ENCODE results near the gene MAP3K2.

The MAP3K2 gene

DNA sequence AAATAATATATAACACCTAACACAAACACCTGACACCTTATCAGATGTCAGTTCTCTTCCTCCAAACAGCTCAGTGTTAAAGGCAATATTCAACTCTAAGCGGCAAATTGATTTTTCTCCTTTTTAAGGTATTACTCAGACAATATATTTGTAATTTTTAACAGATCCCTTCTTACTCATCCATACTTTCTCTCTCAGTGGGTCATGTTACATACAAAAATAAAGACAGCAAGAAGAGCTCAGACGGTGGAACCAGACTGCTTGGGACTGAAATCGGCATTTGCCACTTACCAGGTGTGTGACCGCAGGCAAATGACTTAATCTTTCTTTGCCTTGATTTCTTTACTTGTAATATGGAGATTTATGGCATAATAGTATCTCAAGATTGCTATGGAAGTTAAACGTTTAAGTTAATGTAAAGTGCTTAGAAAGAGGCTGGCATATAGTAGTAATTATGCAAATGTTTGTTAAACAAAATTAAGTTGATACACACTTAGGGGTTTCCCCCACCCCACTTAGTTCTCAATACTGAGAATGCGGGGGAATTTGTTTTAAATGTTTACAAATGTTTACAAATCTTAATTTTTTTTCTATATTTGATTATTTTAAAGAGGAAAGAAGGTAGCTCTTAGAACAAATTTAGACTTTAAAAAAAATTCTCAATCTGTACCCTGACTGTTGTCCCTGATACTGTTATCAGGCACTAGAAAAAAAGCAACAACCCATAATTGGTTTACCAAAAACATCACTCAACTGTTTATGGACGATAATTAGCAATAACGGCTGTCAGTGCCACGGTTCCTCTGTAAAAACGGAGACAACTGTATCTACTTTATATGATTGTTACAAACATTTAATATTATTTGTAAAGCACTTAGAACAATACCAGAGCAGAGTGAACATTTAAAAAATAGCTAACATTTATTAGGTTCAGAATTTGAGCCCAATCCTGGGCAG is 25.6 kb downstream of the MAP3K2 start:
- TF ChIP-seq, protein P1, sequence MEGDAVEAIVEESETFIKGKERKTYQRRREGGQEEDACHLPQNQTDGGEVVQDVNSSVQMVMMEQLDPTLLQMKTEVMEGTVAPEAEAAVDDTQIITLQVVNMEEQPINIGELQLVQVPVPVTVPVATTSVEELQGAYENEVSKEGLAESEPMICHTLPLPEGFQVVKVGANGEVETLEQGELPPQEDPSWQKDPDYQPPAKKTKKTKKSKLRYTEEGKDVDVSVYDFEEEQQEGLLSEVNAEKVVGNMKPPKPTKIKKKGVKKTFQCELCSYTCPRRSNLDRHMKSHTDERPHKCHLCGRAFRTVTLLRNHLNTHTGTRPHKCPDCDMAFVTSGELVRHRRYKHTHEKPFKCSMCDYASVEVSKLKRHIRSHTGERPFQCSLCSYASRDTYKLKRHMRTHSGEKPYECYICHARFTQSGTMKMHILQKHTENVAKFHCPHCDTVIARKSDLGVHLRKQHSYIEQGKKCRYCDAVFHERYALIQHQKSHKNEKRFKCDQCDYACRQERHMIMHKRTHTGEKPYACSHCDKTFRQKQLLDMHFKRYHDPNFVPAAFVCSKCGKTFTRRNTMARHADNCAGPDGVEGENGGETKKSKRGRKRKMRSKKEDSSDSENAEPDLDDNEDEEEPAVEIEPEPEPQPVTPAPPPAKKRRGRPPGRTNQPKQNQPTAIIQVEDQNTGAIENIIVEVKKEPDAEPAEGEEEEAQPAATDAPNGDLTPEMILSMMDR (IDR thresholded peaks at IDR 0.05; ENCODE audit: insufficient read depth, low read length, poor library complexity, severe bottlenecking) = no peak
- Histone ChIP-seq H3K36me3 (ENCODE audit: control insufficient read depth, insufficient read depth, low read length) (no peaks in the 10 kb centered on the region), H3K4me3 (replicated peaks; ENCODE audit: low read depth, low read length) (no peak overlapping the region), H3K27me3 (replicated peaks; ENCODE audit: control insufficient read depth, insufficient read depth, low read length) (no peaks in the 10 kb centered on the region)
- no peak for DNase-seq (ENCODE audit: extremely low read depth, insufficient read length)

DNA sequence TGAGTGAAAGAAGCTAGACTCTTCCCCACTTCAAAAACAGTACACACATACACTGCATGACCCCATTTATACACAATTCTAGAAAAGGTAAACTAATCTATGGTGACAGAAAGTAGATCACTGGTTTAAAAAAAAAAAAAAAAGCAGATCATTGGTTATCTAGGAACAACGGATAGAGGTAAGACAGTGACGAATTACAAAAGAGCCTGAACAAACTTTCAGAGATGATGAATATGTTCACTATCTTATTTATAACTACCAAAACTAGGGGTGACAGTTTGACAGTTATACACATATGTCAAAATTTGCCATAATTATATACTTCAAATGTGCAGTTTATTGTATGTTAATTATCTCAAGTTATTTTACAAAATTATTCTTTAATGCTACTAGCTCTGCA is 27.5 kb downstream of the MAP3K2 start:
- Histone ChIP-seq H3K27me3 (replicated peaks; ENCODE audit: control insufficient read depth, insufficient read depth, low read length) (no peaks in the 10 kb centered on the region), H3K36me3 (ENCODE audit: control insufficient read depth, insufficient read depth, low read length) (no peaks in the 10 kb centered on the region), H3K4me3 (replicated peaks; ENCODE audit: low read depth, low read length) (no peak overlapping the region)
- no peak for DNase-seq (ENCODE audit: extremely low read depth, insufficient read length)
- TF ChIP-seq, protein P1 (IDR thresholded peaks at IDR 0.05; ENCODE audit: insufficient read depth, low read length, poor library complexity, severe bottlenecking) = no peak

DNA sequence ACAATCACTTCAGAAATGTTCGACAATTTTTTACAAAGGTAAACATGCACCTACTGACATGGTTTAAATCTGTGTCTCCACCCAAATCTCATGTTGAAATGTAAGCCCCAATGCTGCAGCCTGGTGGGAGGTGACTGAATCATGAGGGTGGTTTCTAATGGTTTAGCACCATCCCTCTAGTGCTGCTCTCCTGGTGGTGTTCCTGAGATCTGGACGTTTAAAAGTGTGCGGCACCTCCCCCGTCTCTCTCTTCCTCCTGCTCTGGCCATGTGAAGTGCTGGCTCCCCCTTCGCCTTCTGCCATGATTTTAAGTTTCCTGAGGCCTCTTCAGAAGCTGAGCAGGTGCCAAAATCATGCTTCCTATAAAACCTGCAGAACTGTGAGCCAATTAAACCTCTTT is 28.3 kb downstream of the MAP3K2 start:
- H3K36me3 ChIP-seq (ENCODE audit: control insufficient read depth, insufficient read depth, low read length) = no peaks in the 10 kb centered on the region
- TF ChIP-seq, protein P1 (IDR thresholded peaks at IDR 0.05; ENCODE audit: insufficient read depth, low read length, poor library complexity, severe bottlenecking) = no peak
- no peak overlapping the region for H3K4me3 ChIP-seq (replicated peaks; ENCODE audit: low read depth, low read length)
- no peaks in the 10 kb centered on the region for H3K27me3 ChIP-seq (replicated peaks; ENCODE audit: control insufficient read depth, insufficient read depth, low read length)
- no peak for DNase-seq (ENCODE audit: extremely low read depth, insufficient read length)

DNA sequence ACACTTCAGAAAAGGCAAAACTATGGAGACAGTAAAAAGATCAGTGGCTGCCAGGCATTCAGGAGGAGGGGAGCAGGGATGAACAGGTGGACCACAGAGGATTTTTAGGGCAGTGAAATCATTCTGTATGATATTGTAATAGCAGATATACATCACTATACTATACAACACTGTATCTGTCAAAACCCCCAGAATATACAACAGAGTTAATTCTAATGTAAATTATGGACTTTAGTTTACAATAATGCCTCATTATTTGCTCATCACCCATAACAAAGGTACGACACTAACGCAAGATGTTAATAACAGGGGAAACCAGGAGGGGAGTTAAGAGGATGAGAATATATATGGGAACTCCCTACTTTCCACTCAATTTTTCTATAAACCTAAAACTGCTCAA is 28.8 kb downstream of the MAP3K2 start:
- no peak for DNase-seq (ENCODE audit: extremely low read depth, insufficient read length)
- no peaks in the 10 kb centered on the region for H3K36me3 ChIP-seq (ENCODE audit: control insufficient read depth, insufficient read depth, low read length)

DNA sequence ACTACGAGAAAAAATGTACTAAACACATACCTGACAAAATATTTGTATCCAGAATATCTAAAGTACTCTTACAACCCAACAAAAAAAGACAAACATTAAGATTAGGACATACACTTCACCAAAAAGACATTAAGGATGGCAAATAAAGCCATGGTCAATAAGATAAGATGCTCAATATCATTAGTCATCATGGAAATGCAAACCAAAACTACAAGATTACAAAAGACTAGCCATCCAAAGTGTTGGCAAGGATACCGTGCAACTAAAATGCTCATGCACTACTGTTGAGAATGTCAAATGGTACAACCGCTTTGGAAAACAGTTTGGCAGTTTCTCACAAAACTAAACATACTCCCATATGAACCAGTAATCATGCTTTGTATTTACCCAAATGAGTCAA is 29.7 kb downstream of the MAP3K2 start:
- H3K4me3 ChIP-seq (replicated peaks; ENCODE audit: low read depth, low read length) = no peak overlapping the region
- no peak for DNase-seq (ENCODE audit: extremely low read depth, insufficient read length)
- no peaks in the 10 kb centered on the region for H3K36me3 ChIP-seq (ENCODE audit: control insufficient read depth, insufficient read depth, low read length)
- TF ChIP-seq, protein P1 (IDR thresholded peaks at IDR 0.05; ENCODE audit: insufficient read depth, low read length, poor library complexity, severe bottlenecking) = no peak
- H3K27me3 ChIP-seq (replicated peaks; ENCODE audit: control insufficient read depth, insufficient read depth, low read length) = no peaks in the 10 kb centered on the region

More for the DNA sequence above, 28.8 kb downstream of the MAP3K2 start:
- TF ChIP-seq, protein P1 (IDR thresholded peaks at IDR 0.05; ENCODE audit: insufficient read depth, low read length, poor library complexity, severe bottlenecking) = no peak
- Histone ChIP-seq H3K4me3 (replicated peaks; ENCODE audit: low read depth, low read length) (no peak overlapping the region), H3K27me3 (replicated peaks; ENCODE audit: control insufficient read depth, insufficient read depth, low read length) (no peaks in the 10 kb centered on the region)

Measured in GM06990 (cell line).